GM18511 (cell line): ENCODE measurements around the gene ESR1.
"Not testable (repeated sequence)": the region's sequence is repeated elsewhere in the genome, so short reads cannot be mapped to it uniquely, and the experiment has no call there.

Experiments
- ATAC-seq: cut with Tn5 transposase; IDR thresholded peaks from one replicate; pipeline ENCODE4 v1.9.1; 2021; ENCODE audit warnings: mild to moderate bottlenecking, moderate library complexity; ENCODE audit not compliant: unreplicated experiment

The ESR1 gene

GRCh38 chr6:151964412-151964811, 156.9 kb downstream of the ESR1 start:
- ATAC-seq, result not testable (repeated sequence)

- ATAC-seq, result no peak
Observed at GRCh38 chr6:151974061-151974617, 166.7 kb downstream of the ESR1 start.

GRCh38 chr6:151975795-151976194, 168.3 kb downstream of the ESR1 start:
- no peak for ATAC-seq

GRCh38 chr6:151988199-151988598, 180.7 kb downstream of the ESR1 start:
- not testable (repeated sequence) for ATAC-seq

- no peak for ATAC-seq
Observed at GRCh38 chr6:151992091-151992490, 184.6 kb downstream of the ESR1 start.

GRCh38 chr6:151993364-151993763, 185.9 kb downstream of the ESR1 start:
- no peak for ATAC-seq

GRCh38 chr6:151998784-151999183, 191.3 kb downstream of the ESR1 start:
- ATAC-seq, result no peak

GRCh38 chr6:151999194-151999593, 191.7 kb downstream of the ESR1 start:
- ATAC-seq, result no peak

- ATAC-seq, result no peak
Observed at GRCh38 chr6:152001408-152001807, 193.9 kb downstream of the ESR1 start.

GRCh38 chr6:152002306-152002705, 194.8 kb downstream of the ESR1 start:
- no peak for ATAC-seq

- no peak for ATAC-seq
Observed at GRCh38 chr6:152004036-152004566, 196.6 kb downstream of the ESR1 start.

- ATAC-seq, result no peak
Observed at GRCh38 chr6:152004896-152005295, 197.4 kb downstream of the ESR1 start.

GRCh38 chr6:152008779-152009178, 201.3 kb downstream of the ESR1 start:
- ATAC-seq, result no peak

- no peak for ATAC-seq
Observed at GRCh38 chr6:152012227-152012626, 204.7 kb downstream of the ESR1 start.

GRCh38 chr6:152018876-152019275, 211.4 kb downstream of the ESR1 start:
- ATAC-seq, result no peak

GRCh38 chr6:152022303-152022702, 214.8 kb downstream of the ESR1 start:
- no peak for ATAC-seq

GRCh38 chr6:152023613-152024012, 216.1 kb downstream of the ESR1 start:
- no peak for ATAC-seq

GRCh38 chr6:152026291-152026690, 218.8 kb downstream of the ESR1 start:
- peak; percentile 66 for ATAC-seq

- not testable (repeated sequence) for ATAC-seq
Observed at GRCh38 chr6:152026744-152027143, 219.3 kb downstream of the ESR1 start.

GRCh38 chr6:152033765-152034164, 226.3 kb downstream of the ESR1 start:
- ATAC-seq, result not testable (repeated sequence)

GRCh38 chr6:152034631-152035030, 227.1 kb downstream of the ESR1 start:
- no peak for ATAC-seq

- ATAC-seq, result no peak
Observed at GRCh38 chr6:152046118-152046517, 238.6 kb downstream of the ESR1 start.

GRCh38 chr6:152048921-152049320, 241.4 kb downstream of the ESR1 start:
- no peak for ATAC-seq
